ENCODE measurements around the gene GNB3.
"Not testable (repeated sequence)": the region's sequence is repeated elsewhere in the genome, so short reads cannot be mapped to it uniquely, and the experiment has no call there.

Gene GNB3

DNA sequence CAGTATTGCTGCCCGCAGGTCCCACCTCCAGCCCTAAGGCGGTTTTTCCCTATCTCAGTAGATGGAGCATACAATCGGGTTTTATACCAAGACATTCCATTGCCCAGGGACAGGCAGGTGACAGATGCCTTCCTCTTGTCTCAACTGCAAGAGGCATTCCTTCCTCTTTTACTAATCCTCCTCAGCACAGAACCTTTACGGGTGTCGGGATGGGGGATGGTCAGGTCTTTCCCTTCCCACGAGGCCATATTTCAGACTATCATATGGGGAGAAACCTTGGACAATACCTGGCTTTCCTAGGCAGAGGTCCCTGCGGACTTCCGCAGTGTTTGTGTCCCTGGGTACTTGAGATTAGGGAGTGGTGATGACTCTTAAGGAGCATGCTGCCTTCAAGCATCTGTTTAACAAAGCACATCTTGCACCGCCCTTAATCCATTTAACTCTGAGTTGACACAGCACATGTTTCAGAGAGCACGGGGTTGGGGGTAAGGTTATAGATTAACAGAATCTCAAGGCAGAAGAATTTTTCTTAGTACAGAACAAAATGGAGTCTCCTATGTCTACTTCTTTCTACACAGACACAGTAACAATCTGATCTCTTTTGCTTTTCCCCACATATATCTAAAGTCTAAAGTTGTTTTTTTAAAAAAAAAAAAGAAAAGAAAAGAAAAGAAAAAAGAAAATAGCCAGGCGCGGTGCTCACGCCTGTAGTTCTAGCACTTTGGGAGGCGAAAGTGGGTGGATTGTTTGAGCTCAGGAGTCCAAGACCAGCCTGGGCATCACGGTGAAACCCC, 45.7 kb downstream of the GNB3 start:
- DNase-seq: not testable (repeated sequence)

DNA sequence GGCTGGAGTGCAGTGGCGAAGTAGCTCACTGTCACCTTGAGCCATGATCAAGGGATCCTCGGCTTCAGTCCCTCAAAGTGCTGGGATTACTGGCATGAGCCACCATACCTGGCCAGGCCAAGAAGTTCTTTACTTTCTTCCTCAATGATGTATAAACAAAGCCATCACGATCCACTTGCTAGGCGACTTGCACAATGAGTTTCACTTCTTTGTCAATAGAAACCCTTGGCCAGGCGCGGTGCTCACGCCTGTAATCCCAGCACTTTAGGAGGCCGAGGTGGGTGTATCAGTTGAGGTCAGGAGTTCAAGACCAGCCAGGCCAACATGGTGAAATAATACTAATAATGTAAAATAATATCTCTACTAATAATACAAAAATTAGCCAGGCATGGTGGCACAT, 46.7 kb downstream of the GNB3 start:
- no peak for DNase-seq

DNA sequence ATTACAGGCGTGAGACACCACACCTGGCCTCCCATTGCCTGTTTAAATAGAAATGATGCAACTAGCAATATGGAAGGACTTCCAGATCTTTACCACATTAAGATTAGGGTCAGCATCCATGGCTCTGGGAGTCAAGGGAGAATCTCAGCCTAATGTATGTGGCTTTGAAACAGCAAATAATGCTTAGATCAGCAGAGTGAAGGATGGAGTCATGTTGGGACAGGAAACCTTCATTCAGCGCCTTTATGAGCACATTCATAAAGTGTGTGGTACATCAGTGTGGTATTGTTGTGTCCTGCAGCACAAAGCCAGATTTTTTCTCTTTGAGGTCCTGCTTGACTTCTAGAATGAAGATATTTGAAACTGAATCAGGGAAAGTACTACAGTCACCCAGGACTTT, 47.6 kb downstream of the GNB3 start:
- DNase-seq: no peak

DNA sequence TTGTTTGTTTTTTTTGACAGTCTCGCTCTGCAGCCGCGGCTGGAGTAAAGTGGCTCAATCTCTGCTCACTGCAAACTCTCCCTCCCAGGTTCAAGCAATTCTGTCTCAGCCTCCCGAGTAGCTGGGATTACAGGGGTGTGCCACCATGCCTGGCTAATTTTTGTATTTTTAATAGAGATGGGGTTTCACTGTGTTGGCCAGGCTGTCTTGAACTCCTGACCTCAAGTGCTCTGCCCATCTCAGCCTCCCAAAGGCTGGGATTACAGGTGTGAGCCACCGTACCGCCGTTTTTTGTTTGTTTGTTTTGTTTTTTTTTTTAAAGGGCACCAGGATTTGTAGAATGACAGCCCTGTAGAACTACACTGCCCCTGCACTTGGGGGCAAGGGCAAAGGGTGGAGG, 48.1 kb downstream of the GNB3 start:
- not testable (repeated sequence) for DNase-seq

DNA sequence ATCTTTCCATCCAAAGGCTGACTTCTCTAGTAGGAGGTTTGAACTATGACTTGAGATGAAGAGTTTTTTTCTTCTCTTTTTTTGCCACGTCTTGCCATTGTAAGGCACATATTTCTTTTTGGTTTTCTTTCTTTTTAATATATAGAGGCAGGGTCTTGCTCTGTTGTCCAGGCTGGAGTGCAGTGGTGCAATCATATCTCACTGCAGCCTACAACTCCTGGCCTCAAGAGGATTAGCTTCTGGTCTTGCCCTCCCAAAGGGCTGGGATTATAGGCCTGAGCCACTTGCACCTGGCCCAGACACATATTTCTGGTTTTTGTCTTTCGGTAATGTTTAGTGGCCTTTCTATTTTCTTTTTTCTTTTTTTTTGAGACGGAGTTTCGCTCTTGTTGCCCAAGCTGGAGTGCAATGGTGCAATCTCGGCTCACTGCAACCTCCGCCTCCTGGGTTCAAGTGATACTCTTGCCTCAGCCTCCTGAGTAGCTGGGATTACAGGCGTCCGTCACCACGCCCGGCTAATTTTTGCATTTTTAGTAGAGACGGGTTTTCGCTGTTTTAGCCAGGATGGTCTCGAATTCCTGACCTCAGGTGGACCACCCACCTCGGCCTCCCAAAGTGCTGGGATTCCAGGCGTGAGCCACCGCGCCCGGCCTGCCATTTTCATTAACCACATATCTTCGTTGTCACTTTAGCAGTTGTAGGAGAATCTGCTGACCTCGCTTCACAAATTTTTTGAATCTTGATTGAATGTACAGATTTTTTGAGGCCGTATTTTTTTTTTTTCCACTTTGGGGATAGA, 49.2 kb downstream of the GNB3 start:
- not testable (repeated sequence) for DNase-seq

GRCh38 chr12:6890789-6891645, 50.3 kb downstream of the GNB3 start:
- DNase-seq: peak; percentile 96

GRCh38 chr12:6891646-6892001, 50.9 kb downstream of the GNB3 start:
- DNase-seq: no peak

- not testable (repeated sequence) for DNase-seq
These were observed 52.0 kb downstream of the GNB3 start for GRCh38 chr12:6892683-6893082.

GRCh38 chr12:6894321-6894720, 53.6 kb downstream of the GNB3 start:
- no peak for DNase-seq
